Esophagus squamous epithelium (tissue), 5 donors: Measurements from ENCODE around the gene ATP2A2. TPM values are rescaled to one million over a fixed set of nuclear protein-coding genes. Genes with fewer than 3 reads are reported as not detected.

ENCODE experiments used
- DNase-seq: peaks from one replicate; lab custom pipeline; 2025; lab: John Stamatoyannopoulos, UW
- H3K27ac ChIP-seq, 4 donors: fragments of 200-600 bp; sonication (generic); one replicate each; pipeline ENCODE4 v1.5.1; 2016 to 2019; ENCODE audit warnings: mild to moderate bottlenecking in 1 of 4
- H3K27me3 ChIP-seq, 4 donors: fragments of 200-600 bp; sonication (generic); 1 replicate in 3 of 4; 2 replicates in 1 of 4; pipeline versions ENCODE4 v1.5.1 to v1.6.0; 2017 to 2021; ENCODE audit warnings: antibody characterized with exemption in 1 of 4
- H3K36me3 ChIP-seq, 3 donors: fragments of 200-600 bp; sonication (generic); one replicate each; pipeline ENCODE4 v1.5.1; 2016 to 2019
- H3K4me1 ChIP-seq, 3 donors: fragments of 200-600 bp; sonication (generic); one replicate each; pipeline ENCODE4 v1.5.1; 2017 to 2019
- H3K4me3 ChIP-seq, 4 donors: fragments of 200-600 bp; sonication (generic); 1 replicate in 3 of 4; 2 replicates in 1 of 4; pipeline ENCODE4 v1.5.1; 2016 to 2019; ENCODE audit warnings: mild to moderate bottlenecking in 2 of 4, moderate library complexity in 1 of 4
- H3K9me3 ChIP-seq, 3 donors: fragments of 200-600 bp; sonication (generic); one replicate each; pipeline ENCODE4 v1.5.1; 2016 to 2019
- POLR2A ChIP-seq, 4 donors: fragments of 450-650 bp; IDR thresholded peaks; one replicate each; pipeline ENCODE4 v1.6.1; 2017; ENCODE audit warnings: antibody characterized with exemption in 4 of 4, mild to moderate bottlenecking in 4 of 4, moderate library complexity in 3 of 4
- whole genome bisulfite sequencing, 2 donors: methylation state at CpG; one replicate each; pipeline ENCODE4 v1.1.5; 2018; 5-methylcytosine and 5-hydroxymethylcytosine counted together
- intact Hi-C: fragments of 100-400 bp; cut with DNase I; formaldehyde crosslinking; loops from one replicate; pipeline ENCODE4 v1.15.0; 2022
- total RNA-seq, 4 donors: library from RNA; depleted of rRNA; stranded (reverse); fragments of >200 nt; gene quantifications; one replicate each; pipeline ENCODE4 v1.1.0, GENCODE V29; 2016
- TF ChIP-seq, protein P1 (sequence below), 6 experiments: fragments of 450-650 bp in 4 of 6; fragments of 200-600 bp in 2 of 6; sonication (generic) in 2 of 6; IDR thresholded peaks; one replicate each; pipeline ENCODE4 v1.5.1; 2016 to 2019; ENCODE audit warnings: antibody characterized with exemption in 6 of 6, mild to moderate bottlenecking in 4 of 6, moderate library complexity in 4 of 6
- donor health status: DM: yes; HTN: yes; CAD: no.

The ATP2A2 gene
- total RNA-seq, 4 donors from 2014 or later, result 147 to 263 (median 177) TPM

DNA sequence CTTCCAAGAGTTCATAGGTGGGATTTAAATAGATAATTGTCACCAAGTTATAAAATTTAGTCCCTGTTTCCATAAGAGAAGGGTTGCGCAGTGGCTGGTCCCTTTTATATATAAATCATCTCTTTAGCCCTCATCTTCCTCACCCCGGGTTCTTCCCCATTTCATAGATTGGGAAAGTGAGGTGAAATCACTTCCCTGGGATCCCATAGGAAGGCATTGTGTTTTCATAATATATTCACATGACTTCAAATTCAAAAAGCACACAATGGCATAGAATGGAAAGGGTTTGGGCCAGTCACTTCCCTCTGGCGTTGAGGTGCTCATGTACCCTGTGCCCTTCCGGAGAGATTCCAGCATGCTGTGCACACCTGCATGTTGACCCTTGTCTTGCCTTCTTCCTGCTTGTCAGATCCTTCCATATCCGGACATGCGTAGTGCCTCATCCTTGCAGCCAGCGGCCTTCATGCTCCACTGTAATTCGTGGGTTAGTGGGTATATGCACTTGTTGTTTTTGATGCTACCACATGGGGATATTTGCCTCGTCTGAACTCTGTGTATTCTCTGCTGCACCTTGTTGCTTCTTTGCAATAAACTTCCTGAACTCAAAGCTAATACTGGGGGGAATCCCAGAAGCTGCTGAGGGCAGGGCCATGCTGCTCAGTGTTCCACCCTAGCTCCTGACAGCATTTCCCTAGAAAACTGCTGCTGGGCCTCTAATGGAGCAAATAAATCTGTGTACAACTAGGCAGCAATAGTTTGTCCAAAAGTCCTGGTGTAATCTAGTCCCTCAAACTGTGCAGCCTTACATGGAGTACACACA lies 62.9 kb downstream of the ATP2A2 start:
- no peak for DNase-seq
- Histone ChIP-seq H3K4me1 (peaks cover 11 to 98% (median 52%) of the 10 kb centered on the region in 3 donors), H3K9me3 (no peaks in the 10 kb centered on the region), H3K4me3 (no peak overlapping the region), H3K27ac (peak overlapping the region; percentile 87 to 93 (median 92)), H3K36me3 (peaks cover 49 to 100% (median 78%) of the 10 kb centered on the region in 3 donors), H3K27me3 (no peaks in the 10 kb centered on the region)
- 49 to 91% methylated on average over 9 of the region's 9 CpGs for WGBS, 2 donors
- no peak for TF ChIP-seq POLR2A (IDR thresholded peaks at IDR 0.05)
- TF ChIP-seq, protein P1, sequence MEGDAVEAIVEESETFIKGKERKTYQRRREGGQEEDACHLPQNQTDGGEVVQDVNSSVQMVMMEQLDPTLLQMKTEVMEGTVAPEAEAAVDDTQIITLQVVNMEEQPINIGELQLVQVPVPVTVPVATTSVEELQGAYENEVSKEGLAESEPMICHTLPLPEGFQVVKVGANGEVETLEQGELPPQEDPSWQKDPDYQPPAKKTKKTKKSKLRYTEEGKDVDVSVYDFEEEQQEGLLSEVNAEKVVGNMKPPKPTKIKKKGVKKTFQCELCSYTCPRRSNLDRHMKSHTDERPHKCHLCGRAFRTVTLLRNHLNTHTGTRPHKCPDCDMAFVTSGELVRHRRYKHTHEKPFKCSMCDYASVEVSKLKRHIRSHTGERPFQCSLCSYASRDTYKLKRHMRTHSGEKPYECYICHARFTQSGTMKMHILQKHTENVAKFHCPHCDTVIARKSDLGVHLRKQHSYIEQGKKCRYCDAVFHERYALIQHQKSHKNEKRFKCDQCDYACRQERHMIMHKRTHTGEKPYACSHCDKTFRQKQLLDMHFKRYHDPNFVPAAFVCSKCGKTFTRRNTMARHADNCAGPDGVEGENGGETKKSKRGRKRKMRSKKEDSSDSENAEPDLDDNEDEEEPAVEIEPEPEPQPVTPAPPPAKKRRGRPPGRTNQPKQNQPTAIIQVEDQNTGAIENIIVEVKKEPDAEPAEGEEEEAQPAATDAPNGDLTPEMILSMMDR (IDR thresholded peaks at IDR 0.05), result peak in 1 of 6 experiments; percentile 15
- intact Hi-C loops, result no loop called here

DNA sequence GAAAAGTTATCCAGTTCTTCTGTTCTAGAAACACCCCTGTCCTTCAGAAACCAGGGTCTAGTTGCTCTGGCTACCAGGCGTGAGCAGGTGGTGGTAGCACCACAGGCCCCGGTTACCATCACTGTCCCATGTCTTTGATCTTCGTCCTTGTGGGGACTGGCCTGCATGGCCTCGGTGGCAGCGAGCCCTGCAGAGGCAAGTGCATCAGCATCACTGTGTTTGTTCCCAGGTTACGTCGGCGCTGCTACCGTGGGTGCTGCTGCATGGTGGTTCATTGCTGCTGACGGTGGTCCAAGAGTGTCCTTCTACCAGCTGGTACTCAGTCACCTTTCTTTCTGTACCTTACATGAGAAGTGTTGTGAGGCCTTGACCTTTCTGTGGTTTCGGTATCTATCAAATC lies 63.6 kb downstream of the ATP2A2 start:
- H3K27me3 ChIP-seq, result no peaks in the 10 kb centered on the region
- no peak overlapping the region for H3K4me3 ChIP-seq
- H3K27ac ChIP-seq, result peak overlapping the region; percentile 87 to 93 (median 92)
- peaks cover 47 to 100% (median 74%) of the 10 kb centered on the region in 3 donors for H3K36me3 ChIP-seq
- no peaks in the 10 kb centered on the region for H3K9me3 ChIP-seq
- H3K4me1 ChIP-seq, result peaks cover 11 to 98% (median 53%) of the 10 kb centered on the region in 3 donors
- no peak for DNase-seq
- WGBS, 2 donors, result 82 to 90% methylated on average over 8 to 10 of the region's 11 CpGs
- intact Hi-C loops, result no loop called here
- TF ChIP-seq, protein P1 (IDR thresholded peaks at IDR 0.05), result no peak
- TF ChIP-seq POLR2A (IDR thresholded peaks at IDR 0.05), result no peak

DNA sequence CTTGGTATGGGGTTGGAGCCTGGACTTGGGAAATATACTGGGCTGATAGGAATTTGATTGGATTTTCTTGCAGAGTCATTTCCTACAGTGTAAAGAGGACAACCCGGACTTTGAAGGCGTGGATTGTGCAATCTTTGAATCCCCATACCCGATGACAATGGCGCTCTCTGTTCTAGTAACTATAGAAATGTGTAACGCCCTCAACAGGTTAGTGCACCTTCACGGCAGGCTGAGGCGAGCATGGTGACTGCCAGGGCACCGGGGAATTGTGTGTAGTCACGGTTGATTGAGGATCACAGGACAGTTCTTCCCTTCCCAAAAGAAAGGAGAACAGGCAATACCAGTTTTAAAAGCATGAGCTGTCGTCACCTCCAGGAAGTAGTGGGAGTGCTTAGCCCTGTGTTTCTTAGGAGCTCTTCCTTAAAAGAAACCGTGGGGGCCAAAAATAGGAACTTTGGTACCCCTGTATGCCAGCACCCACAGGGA lies 64.2 kb downstream of the ATP2A2 start:
- intact Hi-C loops, result no loop called here
- WGBS, 2 donors, result 16 to 50% methylated on average over 11 of the region's 11 CpGs
- peak; percentile 17 for DNase-seq
- H3K36me3 ChIP-seq, result peaks cover 47 to 100% (median 74%) of the 10 kb centered on the region in 3 donors
- TF ChIP-seq, protein P1 (IDR thresholded peaks at IDR 0.05), result no peak
- no peaks in the 10 kb centered on the region for H3K9me3 ChIP-seq
- H3K4me3 ChIP-seq, result no peak overlapping the region
- no peaks in the 10 kb centered on the region for H3K27me3 ChIP-seq
- H3K4me1 ChIP-seq, result peaks cover 11 to 98% (median 52%) of the 10 kb centered on the region in 3 donors
- H3K27ac ChIP-seq, result peak overlapping the region; percentile 87 to 93 (median 92)

DNA sequence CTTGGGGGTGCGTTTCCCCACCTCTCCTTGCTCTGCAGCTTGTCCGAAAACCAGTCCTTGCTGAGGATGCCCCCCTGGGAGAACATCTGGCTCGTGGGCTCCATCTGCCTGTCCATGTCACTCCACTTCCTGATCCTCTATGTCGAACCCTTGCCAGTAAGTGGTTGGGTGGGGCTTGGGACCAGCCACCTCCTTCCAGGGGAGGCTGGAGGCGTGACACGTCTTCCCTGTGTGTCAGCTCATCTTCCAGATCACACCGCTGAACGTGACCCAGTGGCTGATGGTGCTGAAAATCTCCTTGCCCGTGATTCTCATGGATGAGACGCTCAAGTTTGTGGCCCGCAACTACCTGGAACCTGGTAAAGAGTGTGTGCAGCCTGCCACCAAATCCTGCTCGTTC lies 64.9 kb downstream of the ATP2A2 start:
- no peaks in the 10 kb centered on the region for H3K9me3 ChIP-seq
- TF ChIP-seq, protein P1 (IDR thresholded peaks at IDR 0.05), result no peak
- no peak for TF ChIP-seq POLR2A (IDR thresholded peaks at IDR 0.05)
- peak overlapping the region in 3 of 4 donors; percentile 5 to 24 (median 19) for H3K4me3 ChIP-seq
- H3K36me3 ChIP-seq, result peaks cover 47 to 100% (median 69%) of the 10 kb centered on the region in 3 donors
- peaks cover 11 to 92% (median 47%) of the 10 kb centered on the region in 3 donors for H3K4me1 ChIP-seq
- H3K27me3 ChIP-seq, result no peaks in the 10 kb centered on the region
- intact Hi-C loops, result no loop called here
- H3K27ac ChIP-seq, result peak overlapping the region; percentile 83 to 93 (median 92)
- 68 to 78% methylated on average over 7 to 9 of the region's 12 CpGs for WGBS, 2 donors
- no peak for DNase-seq

DNA sequence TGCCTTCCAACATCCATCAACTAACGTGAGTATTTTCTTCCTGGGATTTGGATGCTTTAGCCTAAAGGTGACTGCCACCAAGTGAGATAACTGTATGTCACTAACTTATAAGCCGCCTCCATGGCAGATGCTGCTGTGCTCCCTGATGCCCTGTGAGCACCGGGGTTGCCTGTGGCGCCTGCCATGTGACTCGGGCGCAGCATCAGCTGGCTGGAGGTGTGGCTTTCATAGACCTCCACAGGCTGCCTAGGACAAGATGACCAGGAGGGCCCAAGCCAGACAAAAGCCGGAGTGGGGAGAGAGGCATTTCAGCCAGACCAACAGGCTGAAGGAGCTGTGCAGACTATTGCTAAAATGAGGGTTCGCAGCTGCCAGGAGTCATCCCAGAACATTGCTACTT lies 66.7 kb downstream of the ATP2A2 start:
- 84% methylated on average over 6 of the region's 8 CpGs; no CpG with 5 or more reads in 1 of the 2 donors for WGBS, 2 donors
- no peak for DNase-seq
- peaks cover 8 to 75% (median 39%) of the 10 kb centered on the region in 3 donors for H3K4me1 ChIP-seq
- intact Hi-C loops, result no loop called here
- H3K27me3 ChIP-seq, result no peaks in the 10 kb centered on the region
- TF ChIP-seq, protein P1 (IDR thresholded peaks at IDR 0.05), result no peak
- no peak for TF ChIP-seq POLR2A (IDR thresholded peaks at IDR 0.05)
- no peak overlapping the region for H3K4me3 ChIP-seq
- no peaks in the 10 kb centered on the region for H3K9me3 ChIP-seq
- peak overlapping the region; percentile 43 to 93 (median 88) for H3K27ac ChIP-seq
- H3K36me3 ChIP-seq, result peaks cover 35 to 89% (median 53%) of the 10 kb centered on the region in 3 donors
